Testis (tissue), 3 donors: Measurements from ENCODE around the gene ELAC2. TPM values are rescaled to one million over a fixed set of nuclear protein-coding genes. Genes with fewer than 3 reads are reported as not detected.

Source experiments
- DNase-seq: peaks from one replicate; pipeline ENCODE4 v3.0.0-alpha.2; 2019
- H3K27ac ChIP-seq, 2 donors: fragments of 200-600 bp; sonication (generic); one replicate each; pipeline ENCODE4 v1.5.1; 2019
- H3K27me3 ChIP-seq: fragments of 200-600 bp; sonication (generic); one replicate; pipeline ENCODE4 v1.5.1; 2019
- H3K36me3 ChIP-seq: fragments of 200-600 bp; sonication (generic); one replicate; pipeline ENCODE4 v1.5.1; 2017; ENCODE audit warnings: low read depth; ENCODE audit errors: missing control alignments
- H3K4me1 ChIP-seq: fragments of 200-600 bp; sonication (generic); one replicate; pipeline ENCODE4 v1.5.1; 2019
- H3K4me3 ChIP-seq, 2 donors: fragments of 200-600 bp; sonication (generic); one replicate each; pipeline ENCODE4 v1.5.1; 2017 to 2019
- H3K9me3 ChIP-seq: fragments of 200-600 bp; sonication (generic); one replicate; pipeline ENCODE4 v1.5.1; 2017
- CTCF ChIP-seq, 3 experiments: fragments of 450-650 bp in 2 of 3; fragments of 200-600 bp in 1 of 3; sonication (generic) in 1 of 3; IDR thresholded peaks; one replicate each; pipeline ENCODE4 v1.5.1; 2016 to 2019; ENCODE audit warnings: antibody characterized with exemption in 3 of 3, mild to moderate bottlenecking in 2 of 3, moderate library complexity in 1 of 3
- POLR2A ChIP-seq: fragments of 450-650 bp; IDR thresholded peaks from one replicate; pipeline ENCODE4 v1.6.1; 2017; ENCODE audit warnings: antibody characterized with exemption, mild to moderate bottlenecking, moderate library complexity
- WGBS, 2 donors: methylation state at CpG; one replicate each; pipeline ENCODE4 v1.1.5; 2018; 5-methylcytosine and 5-hydroxymethylcytosine counted together
- intact Hi-C: fragments of 100-400 bp; cut with DNase I; formaldehyde crosslinking; loops from one replicate; pipeline ENCODE4 v1.15.1; 2023; ENCODE audit warnings: low total_unique reads
- polyA plus RNA-seq: library from polyadenylated mRNA; stranded (reverse); fragments of 350-450 nt; fragmentation: Illumina TruSeq; extraction: RNeasy Lipid Tissue Mini Kit (QIAGEN cat#74804); gene quantifications from one replicate; pipeline ENCODE4 v1.2.3, GENCODE V29; 2014; ENCODE audit warnings: low read depth, low replicate concordance; ENCODE audit not compliant: insufficient read depth
- total RNA-seq, 2 donors: library from RNA; depleted of rRNA; stranded (reverse); fragments of >200 nt; gene quantifications; one replicate each; pipeline ENCODE4 v1.2.3, GENCODE V29; 2016

The ELAC2 gene
- total and polyA plus RNA-seq, 3 donors from 2014 or later: 65.0 to 114 (median 108) TPM

GRCh38 chr17:12964840-12965239, 53.0 kb downstream of the ELAC2 start:
- TF ChIP-seq CTCF (IDR thresholded peaks at IDR 0.05) (no peak), POLR2A (no peak)
- 90 to 92% methylated on average over 10 of the region's 10 CpGs for WGBS, 2 donors
- intact Hi-C loops: no loop called here

GRCh38 chr17:12964162-12964561, 53.7 kb downstream of the ELAC2 start:
- WGBS, 2 donors: 93% methylated on average over 4 to 5 of the region's 5 CpGs
- no peak for DNase-seq
- intact Hi-C loops: no loop called here

More at GRCh38 chr17:12964840-12965239, 53.0 kb downstream of the ELAC2 start:
- Histone ChIP-seq H3K4me3 (no peak overlapping the region), H3K9me3 (no peaks in the 10 kb centered on the region), H3K4me1 (no peaks in the 10 kb centered on the region), H3K27ac (no peak overlapping the region), H3K27me3 (no peaks in the 10 kb centered on the region), H3K36me3 (no peaks in the 10 kb centered on the region)
- DNase-seq: no peak

GRCh38 chr17:12963505-12963904, 54.3 kb downstream of the ELAC2 start:
- H3K4me1 ChIP-seq: no peaks in the 10 kb centered on the region
- intact Hi-C loops: no loop called here
- TF ChIP-seq POLR2A (no peak), CTCF (IDR thresholded peaks at IDR 0.05) (no peak)
- H3K36me3 ChIP-seq: no peaks in the 10 kb centered on the region
- DNase-seq: no peak
- H3K27me3 ChIP-seq: no peaks in the 10 kb centered on the region
- no peaks in the 10 kb centered on the region for H3K9me3 ChIP-seq
- H3K27ac ChIP-seq: no peak overlapping the region
- no peak overlapping the region for H3K4me3 ChIP-seq
- WGBS, 2 donors: 89 to 95% methylated on average over 7 of the region's 7 CpGs

More at GRCh38 chr17:12964162-12964561, 53.7 kb downstream of the ELAC2 start:
- Histone ChIP-seq H3K27ac (no peak overlapping the region), H3K4me1 (no peaks in the 10 kb centered on the region), H3K27me3 (no peaks in the 10 kb centered on the region), H3K4me3 (no peak overlapping the region), H3K9me3 (no peaks in the 10 kb centered on the region), H3K36me3 (no peaks in the 10 kb centered on the region)
- TF ChIP-seq CTCF (IDR thresholded peaks at IDR 0.05): no peak
- no peak for TF ChIP-seq POLR2A

- no peaks in the 10 kb centered on the region for H3K27me3 ChIP-seq
- H3K36me3 ChIP-seq: no peaks in the 10 kb centered on the region
- no peaks in the 10 kb centered on the region for H3K4me1 ChIP-seq
- 95 to 96% methylated on average over 4 of the region's 4 CpGs for WGBS, 2 donors
- no peak for TF ChIP-seq POLR2A
- no peak for TF ChIP-seq CTCF (IDR thresholded peaks at IDR 0.05)
- no peaks in the 10 kb centered on the region for H3K9me3 ChIP-seq
- intact Hi-C loops: no loop called here
- H3K27ac ChIP-seq: no peak overlapping the region
- H3K4me3 ChIP-seq: no peak overlapping the region
- DNase-seq: no peak
These were observed 56.2 kb downstream of the ELAC2 start for GRCh38 chr17:12961655-12962054.

GRCh38 chr17:12959441-12959840, 58.4 kb downstream of the ELAC2 start:
- H3K27ac ChIP-seq: no peak overlapping the region
- intact Hi-C loops: no loop called here
- no peaks in the 10 kb centered on the region for H3K27me3 ChIP-seq
- TF ChIP-seq CTCF (IDR thresholded peaks at IDR 0.05): no peak
- no peak for TF ChIP-seq POLR2A
- no peak for DNase-seq
- H3K36me3 ChIP-seq: no peaks in the 10 kb centered on the region
- 93 to 94% methylated on average over 8 of the region's 8 CpGs for WGBS, 2 donors
- no peaks in the 10 kb centered on the region for H3K9me3 ChIP-seq
- H3K4me1 ChIP-seq: no peaks in the 10 kb centered on the region
- no peak overlapping the region for H3K4me3 ChIP-seq
